Melanocyte of skin (primary cell): Measurements from ENCODE around the gene FRMD4A. TPM values are rescaled to one million over a fixed set of nuclear protein-coding genes. Genes with fewer than 3 reads are reported as not detected.

Experiments
- small RNA-seq, 2 donors: library from RNA; depleted of rRNA; stranded (forward); fragments of <200 nt; gene quantifications; one replicate each; pipeline ENCODE3, GENCODE V24; 2012
- total RNA-seq, 2 donors: library from RNA; depleted of rRNA; stranded (reverse); fragments of >200 nt; gene quantifications; 2 replicates each; pipeline ENCODE4 v1.2.3, GENCODE V29; 2012

Gene FRMD4A
- 10 to 100 TPM; 26.8 to 39.0 TPM for total RNA-seq

DNA sequence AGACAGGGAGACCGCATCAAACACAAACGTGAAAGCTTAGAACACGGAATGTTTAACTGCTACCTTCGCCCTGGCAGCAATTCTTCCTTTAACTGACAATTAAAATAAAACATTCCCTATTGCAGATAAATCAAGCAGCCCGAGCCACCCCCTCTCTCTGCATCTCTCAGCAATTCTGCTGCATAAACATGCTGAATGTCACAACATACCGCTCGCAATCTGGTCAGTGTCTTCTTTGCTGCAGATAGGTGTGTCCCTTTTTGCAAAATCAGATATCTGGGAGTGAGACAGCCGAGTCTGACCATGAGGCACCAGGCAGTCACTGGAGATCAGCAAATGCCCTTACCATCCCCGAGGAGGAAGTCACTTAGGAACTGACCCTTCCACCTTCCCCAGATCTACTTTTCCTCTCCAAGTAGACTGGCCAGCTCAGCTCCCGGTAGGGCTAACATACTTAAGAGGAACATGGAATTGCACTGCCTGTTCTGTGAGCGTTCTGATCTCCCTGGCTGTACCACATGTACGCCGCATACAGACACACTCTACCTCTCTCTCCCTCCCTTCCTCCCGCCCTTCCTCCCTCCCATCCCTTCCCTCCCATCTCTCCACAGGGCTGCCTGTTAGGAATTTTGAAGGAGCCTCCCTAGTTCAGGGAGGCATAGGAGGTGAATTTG lies at the start of gene FRMD4A:
TSS of gene FRMD4A (minus strand) at position 537 of the 674 bp plus-strand sequence.

Small RNA genes lying within 50 kb of the gene (small RNA-seq; reads per million reads assigned to genes)
- gene RNA5SP301 = 0 reads per million in 2 donors
